Measurements from ENCODE around the gene AVPR2.

DNA sequence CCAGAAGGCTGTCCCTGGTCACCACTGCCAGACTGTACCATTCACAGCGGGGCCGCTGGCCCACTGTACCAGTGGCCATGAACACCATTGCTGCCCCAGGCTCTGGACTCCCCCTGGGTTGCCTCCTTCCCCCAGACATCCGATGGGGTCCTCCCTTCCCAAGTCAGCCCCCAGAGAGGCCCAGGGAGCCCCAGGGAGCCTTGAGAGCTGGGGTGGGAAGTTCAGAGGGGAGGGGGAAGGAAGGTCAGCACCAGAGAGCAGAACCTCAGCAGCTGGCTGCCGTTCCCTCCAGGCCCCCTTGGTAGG is 22.0 kb downstream of the AVPR2 start:
- TF ChIP-seq, protein P1, sequence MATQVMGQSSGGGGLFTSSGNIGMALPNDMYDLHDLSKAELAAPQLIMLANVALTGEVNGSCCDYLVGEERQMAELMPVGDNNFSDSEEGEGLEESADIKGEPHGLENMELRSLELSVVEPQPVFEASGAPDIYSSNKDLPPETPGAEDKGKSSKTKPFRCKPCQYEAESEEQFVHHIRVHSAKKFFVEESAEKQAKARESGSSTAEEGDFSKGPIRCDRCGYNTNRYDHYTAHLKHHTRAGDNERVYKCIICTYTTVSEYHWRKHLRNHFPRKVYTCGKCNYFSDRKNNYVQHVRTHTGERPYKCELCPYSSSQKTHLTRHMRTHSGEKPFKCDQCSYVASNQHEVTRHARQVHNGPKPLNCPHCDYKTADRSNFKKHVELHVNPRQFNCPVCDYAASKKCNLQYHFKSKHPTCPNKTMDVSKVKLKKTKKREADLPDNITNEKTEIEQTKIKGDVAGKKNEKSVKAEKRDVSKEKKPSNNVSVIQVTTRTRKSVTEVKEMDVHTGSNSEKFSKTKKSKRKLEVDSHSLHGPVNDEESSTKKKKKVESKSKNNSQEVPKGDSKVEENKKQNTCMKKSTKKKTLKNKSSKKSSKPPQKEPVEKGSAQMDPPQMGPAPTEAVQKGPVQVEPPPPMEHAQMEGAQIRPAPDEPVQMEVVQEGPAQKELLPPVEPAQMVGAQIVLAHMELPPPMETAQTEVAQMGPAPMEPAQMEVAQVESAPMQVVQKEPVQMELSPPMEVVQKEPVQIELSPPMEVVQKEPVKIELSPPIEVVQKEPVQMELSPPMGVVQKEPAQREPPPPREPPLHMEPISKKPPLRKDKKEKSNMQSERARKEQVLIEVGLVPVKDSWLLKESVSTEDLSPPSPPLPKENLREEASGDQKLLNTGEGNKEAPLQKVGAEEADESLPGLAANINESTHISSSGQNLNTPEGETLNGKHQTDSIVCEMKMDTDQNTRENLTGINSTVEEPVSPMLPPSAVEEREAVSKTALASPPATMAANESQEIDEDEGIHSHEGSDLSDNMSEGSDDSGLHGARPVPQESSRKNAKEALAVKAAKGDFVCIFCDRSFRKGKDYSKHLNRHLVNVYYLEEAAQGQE (IDR thresholded peaks at IDR 0.05; ENCODE audit: insufficient read depth in 1 of 2, low read depth in 2 of 2, low read length in 1 of 2) = no peak
- TF ChIP-seq, protein P2, sequence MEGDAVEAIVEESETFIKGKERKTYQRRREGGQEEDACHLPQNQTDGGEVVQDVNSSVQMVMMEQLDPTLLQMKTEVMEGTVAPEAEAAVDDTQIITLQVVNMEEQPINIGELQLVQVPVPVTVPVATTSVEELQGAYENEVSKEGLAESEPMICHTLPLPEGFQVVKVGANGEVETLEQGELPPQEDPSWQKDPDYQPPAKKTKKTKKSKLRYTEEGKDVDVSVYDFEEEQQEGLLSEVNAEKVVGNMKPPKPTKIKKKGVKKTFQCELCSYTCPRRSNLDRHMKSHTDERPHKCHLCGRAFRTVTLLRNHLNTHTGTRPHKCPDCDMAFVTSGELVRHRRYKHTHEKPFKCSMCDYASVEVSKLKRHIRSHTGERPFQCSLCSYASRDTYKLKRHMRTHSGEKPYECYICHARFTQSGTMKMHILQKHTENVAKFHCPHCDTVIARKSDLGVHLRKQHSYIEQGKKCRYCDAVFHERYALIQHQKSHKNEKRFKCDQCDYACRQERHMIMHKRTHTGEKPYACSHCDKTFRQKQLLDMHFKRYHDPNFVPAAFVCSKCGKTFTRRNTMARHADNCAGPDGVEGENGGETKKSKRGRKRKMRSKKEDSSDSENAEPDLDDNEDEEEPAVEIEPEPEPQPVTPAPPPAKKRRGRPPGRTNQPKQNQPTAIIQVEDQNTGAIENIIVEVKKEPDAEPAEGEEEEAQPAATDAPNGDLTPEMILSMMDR (IDR thresholded peaks at IDR 0.05) = no peak
- no peak for TF ChIP-seq POLR2AphosphoS5 (IDR thresholded peaks at IDR 0.05; ENCODE audit: low read depth, low read length)
- no peak for TF ChIP-seq SIN3A (IDR thresholded peaks at IDR 0.05; ENCODE audit: borderline replicate concordance, insufficient read depth, low read depth, low read length)
- no peak for TF ChIP-seq TCF7L2 (IDR thresholded peaks at IDR 0.05; ENCODE audit: low read depth, low read length)
